ENCODE data around the gene TRMT1L.

- TF ChIP-seq CTCF (conservative IDR thresholded peaks at IDR 0.05 in 1 of 2, IDR thresholded peaks at IDR 0.05 in 1 of 2; ENCODE audit: low read depth in 1 of 2, low read length in 2 of 2) (no peak), EZH2 (IDR thresholded peaks at IDR 0.05; ENCODE audit: low read length, missing control alignments) (no peak)
These were observed 51.6 kb downstream of the TRMT1L start for GRCh38 chr1:185105121-185105520.
